Uterus (tissue), 4 donors: Measurements from ENCODE around the gene PDE4B. TPM values are rescaled to one million over a fixed set of nuclear protein-coding genes. Genes with fewer than 3 reads are reported as not detected.

ENCODE experiments used
- DNase-seq, 2 donors: peaks; one replicate each; pipeline ENCODE4 v3.0.0-alpha.2; 2019 to 2020
- H3K27ac ChIP-seq, 2 donors: fragments of 200-600 bp; sonication (generic); 1 replicate in 1 of 2; 2 replicates in 1 of 2; pipeline ENCODE4 v1.5.1; 2016 to 2018
- H3K27me3 ChIP-seq, 2 donors: fragments of 200-600 bp; sonication (generic); one replicate each; pipeline ENCODE4 v1.5.1; 2018 to 2019; ENCODE audit warnings: control low read depth in 1 of 2
- H3K36me3 ChIP-seq, 2 donors: fragments of 200-600 bp; sonication (generic); one replicate each; pipeline ENCODE4 v1.5.1; 2019; ENCODE audit warnings: control low read depth in 1 of 2
- H3K4me1 ChIP-seq, 2 donors: fragments of 200-600 bp; sonication (generic); one replicate each; pipeline ENCODE4 v1.5.1; 2018 to 2019; ENCODE audit warnings: control low read depth in 1 of 2
- H3K4me3 ChIP-seq, 2 donors: fragments of 200-600 bp; sonication (generic); 1 replicate in 1 of 2; 2 replicates in 1 of 2; pipeline ENCODE4 v1.5.1; 2018 to 2019; ENCODE audit warnings: mild to moderate bottlenecking in 1 of 2
- H3K9me3 ChIP-seq, 2 donors: fragments of 200-600 bp; sonication (generic); one replicate each; pipeline ENCODE4 v1.5.1; 2019; ENCODE audit warnings: control low read depth in 1 of 2
- POLR2A ChIP-seq, 2 donors: fragments of 450-650 bp; IDR thresholded peaks; one replicate each; pipeline ENCODE4 v1.6.1; 2016; ENCODE audit warnings: antibody characterized with exemption in 2 of 2, mild to moderate bottlenecking in 1 of 2, moderate library complexity in 1 of 2
- intact Hi-C: fragments of 100-400 bp; cut with DNase I; formaldehyde crosslinking; loops from one replicate; pipeline ENCODE4 v1.15.1; 2023; ENCODE audit warnings: low total_unique reads
- total RNA-seq, 4 donors: library from RNA; depleted of rRNA in 3 of 4; stranded (reverse); fragments of >200 nt in 3 of 4; gene quantifications; one replicate each; pipeline versions ENCODE4 v1.1.0 to v1.2.4, GENCODE V29; 2014 to 2023
- TF ChIP-seq, protein P1 (sequence below), 4 experiments: fragments of 200-600 bp in 2 of 4; fragments of 450-650 bp in 2 of 4; sonication (generic) in 2 of 4; IDR thresholded peaks; one replicate each; pipeline ENCODE4 v1.5.1; 2016 to 2019; ENCODE audit warnings: antibody characterized with exemption in 4 of 4, mild to moderate bottlenecking in 2 of 4, moderate library complexity in 1 of 4
- donor health status: DM: yes; HTN: yes; CAD: no.

Gene PDE4B
- total RNA-seq, 4 donors from 2014 or later: 6.9 to 22.9 (median 17.8) TPM

GRCh38 chr1:65758128-65758527 is 34.6 kb upstream of the PDE4B start:
- Histone ChIP-seq H3K27me3 (no peaks in the 10 kb centered on the region), H3K4me1 (no peaks in the 10 kb centered on the region), H3K4me3 (no peak overlapping the region), H3K27ac (no peak overlapping the region), H3K9me3 (no peaks in the 10 kb centered on the region), H3K36me3 (no peaks in the 10 kb centered on the region)
- TF ChIP-seq, protein P1, sequence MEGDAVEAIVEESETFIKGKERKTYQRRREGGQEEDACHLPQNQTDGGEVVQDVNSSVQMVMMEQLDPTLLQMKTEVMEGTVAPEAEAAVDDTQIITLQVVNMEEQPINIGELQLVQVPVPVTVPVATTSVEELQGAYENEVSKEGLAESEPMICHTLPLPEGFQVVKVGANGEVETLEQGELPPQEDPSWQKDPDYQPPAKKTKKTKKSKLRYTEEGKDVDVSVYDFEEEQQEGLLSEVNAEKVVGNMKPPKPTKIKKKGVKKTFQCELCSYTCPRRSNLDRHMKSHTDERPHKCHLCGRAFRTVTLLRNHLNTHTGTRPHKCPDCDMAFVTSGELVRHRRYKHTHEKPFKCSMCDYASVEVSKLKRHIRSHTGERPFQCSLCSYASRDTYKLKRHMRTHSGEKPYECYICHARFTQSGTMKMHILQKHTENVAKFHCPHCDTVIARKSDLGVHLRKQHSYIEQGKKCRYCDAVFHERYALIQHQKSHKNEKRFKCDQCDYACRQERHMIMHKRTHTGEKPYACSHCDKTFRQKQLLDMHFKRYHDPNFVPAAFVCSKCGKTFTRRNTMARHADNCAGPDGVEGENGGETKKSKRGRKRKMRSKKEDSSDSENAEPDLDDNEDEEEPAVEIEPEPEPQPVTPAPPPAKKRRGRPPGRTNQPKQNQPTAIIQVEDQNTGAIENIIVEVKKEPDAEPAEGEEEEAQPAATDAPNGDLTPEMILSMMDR (IDR thresholded peaks at IDR 0.05): no peak
- intact Hi-C loops: no loop called here
- no peak for DNase-seq

- Histone ChIP-seq H3K4me1 (no peaks in the 10 kb centered on the region), H3K4me3 (no peak overlapping the region), H3K27me3 (no peaks in the 10 kb centered on the region), H3K27ac (no peak overlapping the region), H3K36me3 (no peaks in the 10 kb centered on the region), H3K9me3 (no peaks in the 10 kb centered on the region)
- intact Hi-C loops: no loop called here
- no peak for DNase-seq
- TF ChIP-seq POLR2A (IDR thresholded peaks at IDR 0.05): no peak
- TF ChIP-seq, protein P1 (IDR thresholded peaks at IDR 0.05): no peak
Measured at GRCh38 chr1:65759516-65759915, 33.2 kb upstream of the PDE4B start.

DNA sequence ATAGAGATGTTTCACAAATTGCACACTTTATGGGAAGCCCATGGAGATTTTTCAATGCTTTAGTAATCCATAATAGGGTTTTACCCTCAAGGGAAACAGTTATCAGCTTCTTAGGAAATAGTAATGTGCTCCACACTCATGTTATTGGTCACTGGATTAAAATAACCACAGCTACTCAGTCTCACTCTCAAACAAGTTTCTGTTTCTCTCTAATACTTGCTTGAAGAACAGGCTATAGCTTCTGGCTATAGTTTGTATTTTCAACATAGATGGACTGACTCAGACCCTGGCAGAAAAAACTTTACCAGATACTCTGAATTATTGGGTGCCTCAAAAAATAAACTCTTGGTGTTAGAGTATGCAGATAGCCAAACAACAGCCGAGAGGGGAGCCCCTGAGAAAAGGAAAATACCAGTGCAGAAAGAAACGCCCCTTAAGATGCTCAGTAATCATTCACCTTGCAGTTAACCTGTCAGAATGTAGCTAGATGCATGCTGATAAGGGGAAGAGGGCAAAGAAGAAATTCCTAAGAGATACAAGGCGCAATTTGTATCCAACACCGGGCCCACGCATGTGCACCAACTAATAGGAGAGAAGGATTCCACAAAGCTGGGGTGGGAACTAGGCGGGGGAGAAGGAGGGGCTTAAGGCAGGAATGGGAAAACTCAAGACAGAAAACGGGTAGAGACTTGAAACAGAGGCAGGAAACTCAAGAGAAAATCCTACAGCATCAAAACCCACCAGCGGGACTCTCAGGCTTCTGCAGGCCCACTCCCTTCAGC is 30.4 kb upstream of the PDE4B start:
- Histone ChIP-seq H3K4me3 (no peak overlapping the region), H3K36me3 (no peaks in the 10 kb centered on the region), H3K27ac (no peak overlapping the region), H3K27me3 (no peaks in the 10 kb centered on the region), H3K9me3 (no peaks in the 10 kb centered on the region), H3K4me1 (no peaks in the 10 kb centered on the region)
- no peak for DNase-seq
- TF ChIP-seq, protein P1 (IDR thresholded peaks at IDR 0.05): no peak
- no peak for TF ChIP-seq POLR2A (IDR thresholded peaks at IDR 0.05)
- intact Hi-C loops: no loop called here

DNA sequence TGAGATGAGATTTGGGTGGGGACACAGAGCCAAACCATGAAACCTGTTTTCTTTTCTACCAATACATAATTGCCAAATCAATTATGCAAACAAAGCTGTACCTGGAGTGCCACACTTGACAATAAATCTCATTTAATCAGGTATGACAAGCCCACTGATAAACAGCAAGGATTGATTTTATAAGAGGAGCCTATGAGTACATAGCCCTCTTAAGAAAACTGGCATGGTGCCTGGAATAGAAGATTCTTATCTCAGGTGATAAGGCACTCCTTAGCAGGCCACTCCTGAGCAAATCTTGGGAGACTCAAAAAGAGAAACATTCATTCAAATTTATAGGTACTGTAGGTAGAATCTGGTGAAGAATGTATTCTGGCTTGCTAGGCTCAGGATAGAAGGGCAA is 28.6 kb upstream of the PDE4B start:
- no peak overlapping the region for H3K27ac ChIP-seq
- H3K9me3 ChIP-seq: no peaks in the 10 kb centered on the region
- H3K4me3 ChIP-seq: no peak overlapping the region
- DNase-seq: no peak
- intact Hi-C loops: no loop called here
- no peaks in the 10 kb centered on the region for H3K36me3 ChIP-seq
- H3K27me3 ChIP-seq: no peaks in the 10 kb centered on the region
- no peaks in the 10 kb centered on the region for H3K4me1 ChIP-seq
- TF ChIP-seq POLR2A (IDR thresholded peaks at IDR 0.05): no peak
- TF ChIP-seq, protein P1 (IDR thresholded peaks at IDR 0.05): no peak

DNA sequence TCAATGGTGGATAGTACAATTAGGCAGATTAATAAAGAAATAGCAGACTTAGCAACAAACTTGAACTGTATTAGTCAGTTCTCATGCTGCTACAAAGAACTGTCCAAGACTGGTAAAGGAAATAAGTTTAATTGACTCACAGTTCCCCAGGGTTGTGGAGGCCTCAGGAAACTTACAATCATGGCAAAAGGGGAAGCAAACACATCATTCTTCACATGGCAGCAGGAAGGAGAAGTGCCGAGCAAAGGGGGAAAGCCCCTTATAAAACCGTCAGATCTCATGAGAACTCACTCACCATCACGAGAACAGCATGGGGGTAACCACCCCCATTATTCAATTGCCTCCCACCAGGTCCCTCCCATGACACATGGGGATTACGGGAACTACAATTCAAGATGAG is 27.1 kb upstream of the PDE4B start:
- TF ChIP-seq, protein P1 (IDR thresholded peaks at IDR 0.05): no peak
- no peak for TF ChIP-seq POLR2A (IDR thresholded peaks at IDR 0.05)
- Histone ChIP-seq H3K27ac (no peak overlapping the region), H3K4me3 (no peak overlapping the region), H3K36me3 (no peaks in the 10 kb centered on the region), H3K27me3 (no peaks in the 10 kb centered on the region), H3K4me1 (no peaks in the 10 kb centered on the region), H3K9me3 (no peaks in the 10 kb centered on the region)
- intact Hi-C loops: no loop called here
- DNase-seq: no peak
